Measurements from ENCODE around the gene PTPN5.

Gene PTPN5

DNA sequence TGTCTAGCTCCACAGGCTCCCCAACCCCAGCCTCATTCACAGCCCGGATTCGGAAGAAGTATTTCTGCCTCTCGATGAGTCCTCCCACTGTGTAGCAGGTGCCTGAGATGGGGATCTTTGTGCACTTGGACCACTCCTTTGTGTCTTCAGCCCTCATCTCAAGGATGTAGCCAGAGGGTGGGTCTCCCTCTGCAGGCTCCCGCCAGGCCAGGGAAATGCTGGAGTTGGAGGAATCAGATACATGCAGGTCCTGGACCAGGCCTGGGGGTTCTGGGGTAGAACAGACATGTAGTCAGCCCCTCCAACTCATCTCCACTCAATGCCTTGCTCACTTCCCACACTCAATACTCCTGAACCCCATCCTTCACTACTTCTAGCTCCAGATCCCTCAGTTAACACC lies 82.2 kb downstream of the PTPN5 start:
- TF ChIP-seq, protein P1, sequence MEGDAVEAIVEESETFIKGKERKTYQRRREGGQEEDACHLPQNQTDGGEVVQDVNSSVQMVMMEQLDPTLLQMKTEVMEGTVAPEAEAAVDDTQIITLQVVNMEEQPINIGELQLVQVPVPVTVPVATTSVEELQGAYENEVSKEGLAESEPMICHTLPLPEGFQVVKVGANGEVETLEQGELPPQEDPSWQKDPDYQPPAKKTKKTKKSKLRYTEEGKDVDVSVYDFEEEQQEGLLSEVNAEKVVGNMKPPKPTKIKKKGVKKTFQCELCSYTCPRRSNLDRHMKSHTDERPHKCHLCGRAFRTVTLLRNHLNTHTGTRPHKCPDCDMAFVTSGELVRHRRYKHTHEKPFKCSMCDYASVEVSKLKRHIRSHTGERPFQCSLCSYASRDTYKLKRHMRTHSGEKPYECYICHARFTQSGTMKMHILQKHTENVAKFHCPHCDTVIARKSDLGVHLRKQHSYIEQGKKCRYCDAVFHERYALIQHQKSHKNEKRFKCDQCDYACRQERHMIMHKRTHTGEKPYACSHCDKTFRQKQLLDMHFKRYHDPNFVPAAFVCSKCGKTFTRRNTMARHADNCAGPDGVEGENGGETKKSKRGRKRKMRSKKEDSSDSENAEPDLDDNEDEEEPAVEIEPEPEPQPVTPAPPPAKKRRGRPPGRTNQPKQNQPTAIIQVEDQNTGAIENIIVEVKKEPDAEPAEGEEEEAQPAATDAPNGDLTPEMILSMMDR (IDR thresholded peaks at IDR 0.05), result no peak
- H3K4me1 ChIP-seq (ENCODE audit: control insufficient read depth in 1 of 2, insufficient read depth in 1 of 2, low read depth in 1 of 2, low read length in 1 of 2), result peaks cover 0 to 6% of the 10 kb centered on the region in 2 experiments
- no peaks in the 10 kb centered on the region for H3K9me3 ChIP-seq
- H3K27ac ChIP-seq, result no peak overlapping the region
- no peak overlapping the region for H3K4me3 ChIP-seq (ENCODE audit: low read depth in 1 of 2, low read length in 1 of 2)
- H3K36me3 ChIP-seq, result no peaks in the 10 kb centered on the region
- H3K27me3 ChIP-seq, result peaks cover 55% of the 10 kb centered on the region

GRCh38 chr11:18707811-18708340 lies 83.7 kb downstream of the PTPN5 start:
- Histone ChIP-seq H3K36me3 (no peaks in the 10 kb centered on the region), H3K4me1 (ENCODE audit: control insufficient read depth in 1 of 2, insufficient read depth in 1 of 2, low read depth in 1 of 2, low read length in 1 of 2) (peaks cover 0 to 6% of the 10 kb centered on the region in 2 experiments), H3K27me3 (peaks cover 70% of the 10 kb centered on the region), H3K27ac (no peak overlapping the region), H3K9me3 (no peaks in the 10 kb centered on the region), H3K4me3 (ENCODE audit: low read depth in 1 of 2, low read length in 1 of 2) (no peak overlapping the region)
- TF ChIP-seq, protein P1 (IDR thresholded peaks at IDR 0.05), result no peak

DNA sequence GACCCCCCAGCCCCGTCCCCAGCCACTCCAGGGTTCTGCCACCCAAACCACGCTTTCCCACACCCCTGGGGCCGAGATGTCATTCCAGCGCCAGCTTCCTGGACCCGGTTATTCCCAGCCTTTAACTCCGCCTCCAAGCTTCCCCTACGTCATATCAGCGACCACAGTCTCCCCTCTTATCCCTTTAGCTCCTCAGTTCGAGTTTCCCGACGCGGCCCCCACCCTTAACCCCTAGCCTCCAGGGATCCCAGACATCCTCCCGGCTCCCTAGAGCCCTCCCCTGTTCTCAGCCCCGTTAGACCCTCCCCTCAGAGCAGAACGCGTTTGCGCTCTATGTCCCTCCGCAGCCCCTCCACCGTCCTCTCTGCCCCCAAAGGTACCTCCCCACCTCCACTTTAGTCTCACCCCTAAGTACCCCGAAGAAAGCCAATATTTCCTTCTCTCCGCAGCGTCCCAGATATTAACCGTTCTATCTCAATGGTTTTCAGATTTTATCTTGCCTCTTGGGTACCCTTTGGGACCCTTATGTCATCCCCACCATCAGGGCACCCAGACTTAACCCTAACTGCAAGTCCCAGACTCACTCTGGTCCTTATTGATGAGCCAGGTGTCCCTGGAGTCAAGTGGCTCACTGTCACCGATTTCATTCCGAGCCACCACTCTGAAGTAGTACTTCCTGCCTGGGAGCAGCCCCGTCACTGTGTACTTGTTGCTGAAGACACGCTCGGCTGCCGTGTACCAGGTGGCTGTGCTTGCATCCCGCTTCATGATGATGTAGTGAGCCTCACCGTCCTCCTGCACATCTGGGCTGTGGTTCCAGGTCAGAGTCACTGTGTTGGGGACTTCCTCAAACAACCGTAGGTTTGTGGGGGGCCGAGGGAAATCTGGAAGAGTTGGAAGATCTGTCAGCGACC lies 85.0 kb downstream of the PTPN5 start:
- Histone ChIP-seq H3K9me3 (no peaks in the 10 kb centered on the region), H3K36me3 (no peaks in the 10 kb centered on the region), H3K4me1 (ENCODE audit: control insufficient read depth in 1 of 2, insufficient read depth in 1 of 2, low read depth in 1 of 2, low read length in 1 of 2) (peaks cover 0 to 6% of the 10 kb centered on the region in 2 experiments), H3K27ac (no peak overlapping the region), H3K27me3 (peaks cover 82% of the 10 kb centered on the region), H3K4me3 (ENCODE audit: low read depth in 1 of 2, low read length in 1 of 2) (no peak overlapping the region)
- TF ChIP-seq, protein P1 (IDR thresholded peaks at IDR 0.05), result no peak

GRCh38 chr11:18705651-18706281 lies 85.8 kb downstream of the PTPN5 start:
- Histone ChIP-seq H3K4me3 (ENCODE audit: low read depth in 1 of 2, low read length in 1 of 2) (no peak overlapping the region), H3K4me1 (ENCODE audit: control insufficient read depth in 1 of 2, insufficient read depth in 1 of 2, low read depth in 1 of 2, low read length in 1 of 2) (peaks cover 0 to 6% of the 10 kb centered on the region in 2 experiments), H3K36me3 (no peaks in the 10 kb centered on the region), H3K27me3 (peaks cover 90% of the 10 kb centered on the region), H3K27ac (no peak overlapping the region), H3K9me3 (no peaks in the 10 kb centered on the region)
- TF ChIP-seq, protein P1 (IDR thresholded peaks at IDR 0.05), result no peak

DNA sequence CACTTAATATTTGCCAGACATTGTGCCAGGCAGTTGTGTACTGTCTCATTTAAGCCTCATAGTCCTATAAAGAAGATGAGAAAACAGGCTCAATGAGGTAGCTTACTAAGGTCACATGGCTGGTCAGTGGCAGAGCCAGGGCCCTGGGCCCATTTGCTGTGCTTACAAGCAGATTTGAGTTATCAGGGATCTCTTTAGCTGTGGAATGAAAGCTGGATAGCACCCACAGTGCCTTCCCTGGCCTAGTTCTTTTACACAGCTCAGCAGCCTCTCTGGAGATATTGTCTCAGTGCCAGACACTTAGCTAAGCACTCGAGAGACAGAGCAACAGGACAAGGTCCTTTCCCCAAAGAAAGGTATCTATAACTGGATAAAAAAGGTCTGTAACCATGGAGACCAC lies 86.9 kb downstream of the PTPN5 start:
- TF ChIP-seq, protein P1 (IDR thresholded peaks at IDR 0.05), result no peak
- peaks cover 99% of the 10 kb centered on the region for H3K27me3 ChIP-seq
- H3K27ac ChIP-seq, result no peak overlapping the region
- no peaks in the 10 kb centered on the region for H3K9me3 ChIP-seq
- peaks cover 0 to 6% of the 10 kb centered on the region in 2 experiments for H3K4me1 ChIP-seq (ENCODE audit: control insufficient read depth in 1 of 2, insufficient read depth in 1 of 2, low read depth in 1 of 2, low read length in 1 of 2)
- no peaks in the 10 kb centered on the region for H3K36me3 ChIP-seq
- H3K4me3 ChIP-seq (ENCODE audit: low read depth in 1 of 2, low read length in 1 of 2), result no peak overlapping the region
